Sigmoid colon (tissue), 3 donors: ENCODE data around the gene UBIAD1.

Experiments
- POLR2A ChIP-seq, 2 donors: fragments of 450-650 bp; IDR thresholded peaks; one replicate each; pipeline ENCODE4 v1.6.1; 2016; ENCODE audit warnings: antibody characterized with exemption in 2 of 2, mild to moderate bottlenecking in 2 of 2, moderate library complexity in 2 of 2
- TF ChIP-seq, protein P1 (sequence below), 4 experiments: fragments of 450-650 bp in 3 of 4; fragments of 200-600 bp in 1 of 4; IDR thresholded peaks; one replicate each; pipeline ENCODE4 v1.5.1; 2016 to 2019; ENCODE audit warnings: antibody characterized with exemption in 4 of 4, mild to moderate bottlenecking in 3 of 4, moderate library complexity in 2 of 4

DNA sequence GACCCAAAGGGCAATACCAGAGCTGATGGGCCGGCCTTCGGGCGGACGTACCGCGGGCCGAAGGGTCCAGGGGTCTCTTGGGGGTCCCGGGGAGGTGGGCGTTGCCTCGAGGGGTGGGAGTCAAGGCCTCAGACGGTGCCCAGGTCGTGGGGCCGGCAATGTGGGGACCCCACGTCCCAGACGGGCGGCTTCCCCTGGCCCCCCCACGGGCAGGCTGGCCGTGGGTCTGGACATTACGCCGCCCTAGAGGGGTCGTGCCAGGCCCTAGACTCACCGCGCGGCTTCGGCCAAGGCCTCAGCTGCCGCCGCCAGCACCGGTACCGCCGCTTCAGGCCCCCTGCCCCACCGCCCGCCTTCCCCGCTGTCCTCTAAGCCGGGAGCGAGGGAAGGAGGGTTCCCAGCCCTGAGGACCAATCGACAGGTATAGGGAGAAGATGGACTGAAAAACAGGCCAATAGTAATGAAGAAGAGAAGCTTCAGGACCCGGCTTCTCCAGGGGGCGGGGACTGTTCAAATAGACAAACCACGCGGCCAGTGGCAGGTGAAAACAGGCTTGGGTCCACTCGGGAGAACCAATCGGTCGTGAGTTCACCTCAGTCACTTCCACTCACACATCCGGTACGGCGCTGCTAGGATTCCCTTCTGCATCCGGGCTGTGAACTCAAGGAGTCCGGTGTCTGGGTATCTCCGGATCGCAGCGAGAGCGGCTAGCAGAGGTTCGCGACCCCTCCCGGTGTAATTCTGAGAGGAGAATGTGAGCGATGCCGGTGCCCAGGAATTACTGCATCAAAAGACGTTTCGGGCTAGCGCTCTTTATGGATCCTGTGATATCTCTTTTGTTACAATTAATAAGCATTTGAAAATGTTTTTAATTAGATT lies 10.6 kb upstream of the UBIAD1 start, which contains the start of gene MTOR:
- TF ChIP-seq POLR2A (IDR thresholded peaks at IDR 0.05): peak; percentile 55 to 62
- TF ChIP-seq, protein P1, sequence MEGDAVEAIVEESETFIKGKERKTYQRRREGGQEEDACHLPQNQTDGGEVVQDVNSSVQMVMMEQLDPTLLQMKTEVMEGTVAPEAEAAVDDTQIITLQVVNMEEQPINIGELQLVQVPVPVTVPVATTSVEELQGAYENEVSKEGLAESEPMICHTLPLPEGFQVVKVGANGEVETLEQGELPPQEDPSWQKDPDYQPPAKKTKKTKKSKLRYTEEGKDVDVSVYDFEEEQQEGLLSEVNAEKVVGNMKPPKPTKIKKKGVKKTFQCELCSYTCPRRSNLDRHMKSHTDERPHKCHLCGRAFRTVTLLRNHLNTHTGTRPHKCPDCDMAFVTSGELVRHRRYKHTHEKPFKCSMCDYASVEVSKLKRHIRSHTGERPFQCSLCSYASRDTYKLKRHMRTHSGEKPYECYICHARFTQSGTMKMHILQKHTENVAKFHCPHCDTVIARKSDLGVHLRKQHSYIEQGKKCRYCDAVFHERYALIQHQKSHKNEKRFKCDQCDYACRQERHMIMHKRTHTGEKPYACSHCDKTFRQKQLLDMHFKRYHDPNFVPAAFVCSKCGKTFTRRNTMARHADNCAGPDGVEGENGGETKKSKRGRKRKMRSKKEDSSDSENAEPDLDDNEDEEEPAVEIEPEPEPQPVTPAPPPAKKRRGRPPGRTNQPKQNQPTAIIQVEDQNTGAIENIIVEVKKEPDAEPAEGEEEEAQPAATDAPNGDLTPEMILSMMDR (IDR thresholded peaks at IDR 0.05): no peak
